Measurements from ENCODE around the gene KRT74. TPM values are rescaled to one million over a fixed set of nuclear protein-coding genes. Genes with fewer than 3 reads are reported as not detected.

KRT74 gene
- total RNA-seq, 1 donor from 2014 or later = not detected

- DNase-seq (ENCODE audit: low spot score) = peak; percentile 18
- no peak for ATAC-seq
These were observed 49.3 kb downstream of the KRT74 start for GRCh38 chr12:52524241-52524897.

- ATAC-seq = no peak
- peak; percentile 22 for DNase-seq (ENCODE audit: low spot score)
These were observed 49.8 kb downstream of the KRT74 start for GRCh38 chr12:52523824-52524223.

- ATAC-seq (no peak), DNase-seq (ENCODE audit: low spot score) (peak; percentile 34)
These were observed 51.2 kb downstream of the KRT74 start for GRCh38 chr12:52522346-52523011.

GRCh38 chr12:52521568-52522266, 51.9 kb downstream of the KRT74 start:
- peak; percentile 19 for DNase-seq (ENCODE audit: low spot score)
- no peak for ATAC-seq

- ATAC-seq (no peak), DNase-seq (ENCODE audit: low spot score) (peak; percentile 26)
These were observed 52.5 kb downstream of the KRT74 start for GRCh38 chr12:52521175-52521567.

- ATAC-seq = no peak
- peak; percentile 42 for DNase-seq (ENCODE audit: low spot score)
These were observed 53.6 kb downstream of the KRT74 start, which contains the start of gene KRT5 for GRCh38 chr12:52519826-52520662. Gene KRT5 (minus strand): TSS chr12:52520394. CDS start chr12:52520296, 98 bp downstream.

GRCh38 chr12:52519387-52519703, 54.3 kb downstream of the KRT74 start:
- DNase-seq (ENCODE audit: low spot score) (no peak), ATAC-seq (no peak)

- no peak for ATAC-seq
- DNase-seq (ENCODE audit: low spot score) = peak; percentile 36
These were observed 54.9 kb downstream of the KRT74 start for GRCh38 chr12:52518574-52519386.

- no peak for DNase-seq (ENCODE audit: low spot score)
- ATAC-seq = no peak
These were observed 55.8 kb downstream of the KRT74 start for GRCh38 chr12:52517888-52518287.

GRCh38 chr12:52517005-52517835, 56.4 kb downstream of the KRT74 start:
- no peak for DNase-seq (ENCODE audit: low spot score)

GRCh38 chr12:52515927-52516831, 57.5 kb downstream of the KRT74 start:
- ATAC-seq (peak; percentile 70), DNase-seq (ENCODE audit: low spot score) (peak; percentile 35)

More at GRCh38 chr12:52517005-52517835, 56.4 kb downstream of the KRT74 start:
- ATAC-seq = no peak

Other genes starting within 250 kb of the KRT74 start
- not detected for gene KRT85, start 206.4 kb downstream of the KRT74 start, total RNA-seq
- gene KRT84, start 188.2 kb downstream of the KRT74 start, total RNA-seq = not detected
- gene KRT82, start 167.5 kb downstream of the KRT74 start, total RNA-seq = not detected
- gene KRT75, start 139.5 kb downstream of the KRT74 start, total RNA-seq = not detected
- not detected for gene KRT6B, start 121.7 kb downstream of the KRT74 start, total RNA-seq
- gene KRT6C, start 100.0 kb downstream of the KRT74 start, total RNA-seq = not detected
- gene KRT6A, start 80.6 kb downstream of the KRT74 start, total RNA-seq = not detected
- not detected for gene KRT5, start 53.4 kb downstream of the KRT74 start, total RNA-seq
- gene KRT71, start 20.7 kb downstream of the KRT74 start, total RNA-seq = not detected
- gene KRT72, start 27.6 kb upstream of the KRT74 start, total RNA-seq = not detected
- not detected for gene KRT73, start 44.7 kb upstream of the KRT74 start, total RNA-seq
- gene KRT2, start 78.4 kb upstream of the KRT74 start, total RNA-seq = not detected
- not detected for gene KRT1, start 106.6 kb upstream of the KRT74 start, total RNA-seq
- gene KRT77, start 129.7 kb upstream of the KRT74 start, total RNA-seq = not detected
- not detected for gene KRT76, start 203.5 kb upstream of the KRT74 start, total RNA-seq
- gene KRT3, start 222.3 kb upstream of the KRT74 start, total RNA-seq = not detected
- gene KRT4, start 240.3 kb upstream of the KRT74 start, total RNA-seq = not detected

Measured in left lobe of liver (tissue), 2 donors.